ENCODE measurements around the gene CFAP20DC. TPM values are rescaled to one million over a fixed set of nuclear protein-coding genes. Genes with fewer than 3 reads are reported as not detected.

CFAP20DC gene
- total and polyA plus RNA-seq, 12 donors, result 0.35 to 6.0 (median 2.0) TPM

- intact Hi-C loops (cut with DNase I), result no loop called here
- Histone ChIP-seq H3K4me1 (replicated peaks in 1 of 2) (no peaks in the 10 kb centered on the region), H3K27ac (no peak overlapping the region), H3K27me3 (no peaks in the 10 kb centered on the region), H3K4me3 (no peak overlapping the region), H3K9me3 (replicated peaks in 1 of 3) (no peaks in the 10 kb centered on the region), H3K36me3 (replicated peaks in 1 of 2) (no peaks in the 10 kb centered on the region)
- DNase-seq, result no peak
- TF ChIP-seq CTCF (IDR thresholded peaks at IDR 0.05) (no peak), POLR2A (IDR thresholded peaks at IDR 0.05) (no peak)
- 72 to 82% (median 82%) methylated on average over 2 of the region's 2 CpGs for WGBS, 4 donors
These were observed 111.8 kb downstream of the CFAP20DC start for GRCh38 chr3:58938057-58938456.

GRCh38 chr3:58924578-58924977 is 125.2 kb downstream of the CFAP20DC start:
- Histone ChIP-seq H3K36me3 (replicated peaks in 1 of 2) (no peaks in the 10 kb centered on the region), H3K4me3 (no peak overlapping the region), H3K27ac (no peak overlapping the region), H3K9me3 (replicated peaks in 1 of 3) (no peaks in the 10 kb centered on the region), H3K27me3 (no peaks in the 10 kb centered on the region), H3K4me1 (replicated peaks in 1 of 2) (no peaks in the 10 kb centered on the region)
- intact Hi-C loops (cut with DNase I), result no loop called here
- no peak for TF ChIP-seq POLR2A (IDR thresholded peaks at IDR 0.05)
- TF ChIP-seq CTCF (IDR thresholded peaks at IDR 0.05), result no peak
- WGBS, 4 donors, result 69 to 90% (median 87%) methylated on average over 1 of the region's 1 CpG
- DNase-seq, result no peak

- H3K4me1 ChIP-seq (replicated peaks in 1 of 2), result peaks cover 0 to 9% of the 10 kb centered on the region in 2 donors
- TF ChIP-seq POLR2A (IDR thresholded peaks at IDR 0.05) (no peak), CTCF (IDR thresholded peaks at IDR 0.05) (no peak)
- intact Hi-C loops (cut with DNase I), result no loop called here
- no peaks in the 10 kb centered on the region for H3K9me3 ChIP-seq (replicated peaks in 1 of 3)
- no peaks in the 10 kb centered on the region for H3K27me3 ChIP-seq
- 89 to 100% (median 91%) methylated on average over 1 of the region's 1 CpG for WGBS, 4 donors
- H3K4me3 ChIP-seq, result no peak overlapping the region
- DNase-seq, result no peak
- no peaks in the 10 kb centered on the region for H3K36me3 ChIP-seq (replicated peaks in 1 of 2)
- H3K27ac ChIP-seq, result no peak overlapping the region
These were observed 149.4 kb downstream of the CFAP20DC start for GRCh38 chr3:58900386-58900785.

- intact Hi-C loops (cut with DNase I), result no loop called here
- WGBS, 4 donors, result 8 to 22% (median 15%) methylated on average over 2 of the region's 2 CpGs
- no peaks in the 10 kb centered on the region for H3K36me3 ChIP-seq (replicated peaks in 1 of 2)
These were observed 149.9 kb downstream of the CFAP20DC start for GRCh38 chr3:58899953-58900298.

More at GRCh38 chr3:58899953-58900298, 149.9 kb downstream of the CFAP20DC start:
- Histone ChIP-seq H3K4me1 (replicated peaks in 1 of 2) (peaks cover 0 to 9% of the 10 kb centered on the region in 2 donors), H3K9me3 (replicated peaks in 1 of 3) (no peaks in the 10 kb centered on the region), H3K27ac (no peak overlapping the region), H3K27me3 (no peaks in the 10 kb centered on the region), H3K4me3 (no peak overlapping the region)
- no peak for DNase-seq
- no peak for TF ChIP-seq POLR2A (IDR thresholded peaks at IDR 0.05)
- TF ChIP-seq CTCF (IDR thresholded peaks at IDR 0.05), result no peak
